ENCODE measurements around the gene CPTP. TPM values are rescaled to one million over a fixed set of nuclear protein-coding genes. Genes with fewer than 3 reads are reported as not detected.

The CPTP gene
- total RNA-seq, 3 donors from 2014 or later (not counting 1 experiment from before 2014, with no cell fraction given) = 8.0 to 14.6 (median 12.3) TPM

- Mint-ChIP-seq H3K27ac (no peak overlapping the region), H3K4me1 (no peaks in the 10 kb centered on the region), H3K9me3 (no peaks in the 10 kb centered on the region), H3K4me3 (no peak overlapping the region), H3K27me3 (ENCODE audit: low read depth in 2 of 2) (no peaks in the 10 kb centered on the region), H3K36me3 (no peaks in the 10 kb centered on the region)
- H3K9me3 ChIP-seq (ENCODE audit: control insufficient read depth, insufficient read depth, low read length) = no peaks in the 10 kb centered on the region
- intact Hi-C loops (cut with micrococcal nuclease) = no loop called here
- no peaks in the 10 kb centered on the region for H3K36me3 ChIP-seq (ENCODE audit: control insufficient read depth, insufficient read depth, low read length)
- no peaks in the 10 kb centered on the region for H3K27me3 ChIP-seq (ENCODE audit: control insufficient read depth, insufficient read depth, low read length)
- peaks cover 10% of the 10 kb centered on the region for H3K4me1 ChIP-seq (ENCODE audit: control insufficient read depth, insufficient read depth, low read length)
- DNase-seq = no peak
- H3K27ac ChIP-seq (ENCODE audit: low read length) = no peak overlapping the region
- no peak overlapping the region for H3K4me3 ChIP-seq (ENCODE audit: low read length)
- ATAC-seq = no peak
- WGBS (ENCODE audit: insufficient coverage) = 95% methylated on average over 13 of the region's 13 CpGs
- TF ChIP-seq CTCF (IDR thresholded peaks at IDR 0.05) = no peak
These were observed 46.0 kb upstream of the CPTP start for GRCh38 chr1:1278620-1279019.

- H3K4me3 ChIP-seq (ENCODE audit: low read length) = no peak overlapping the region
- no peaks in the 10 kb centered on the region for H3K36me3 ChIP-seq (ENCODE audit: control insufficient read depth, insufficient read depth, low read length)
- intact Hi-C loops (cut with micrococcal nuclease) = no loop called here
- WGBS (ENCODE audit: insufficient coverage) = 91% methylated on average over 16 of the region's 17 CpGs
- Mint-ChIP-seq H3K36me3 (no peaks in the 10 kb centered on the region), H3K9me3 (no peaks in the 10 kb centered on the region), H3K27me3 (ENCODE audit: low read depth in 2 of 2) (no peaks in the 10 kb centered on the region), H3K4me1 (no peaks in the 10 kb centered on the region), H3K27ac (no peak overlapping the region), H3K4me3 (no peak overlapping the region)
- no peak for ATAC-seq
- H3K27me3 ChIP-seq (ENCODE audit: control insufficient read depth, insufficient read depth, low read length) = no peaks in the 10 kb centered on the region
- no peak overlapping the region for H3K27ac ChIP-seq (ENCODE audit: low read length)
- H3K9me3 ChIP-seq (ENCODE audit: control insufficient read depth, insufficient read depth, low read length) = no peaks in the 10 kb centered on the region
- TF ChIP-seq CTCF (IDR thresholded peaks at IDR 0.05) = no peak
- peaks cover 12% of the 10 kb centered on the region for H3K4me1 ChIP-seq (ENCODE audit: control insufficient read depth, insufficient read depth, low read length)
- DNase-seq = no peak
These were observed 45.6 kb upstream of the CPTP start for GRCh38 chr1:1279028-1279427.

GRCh38 chr1:1280782-1281481 lies 43.7 kb upstream of the CPTP start:
- no peak overlapping the region for H3K4me3 ChIP-seq (ENCODE audit: low read length)
- no peaks in the 10 kb centered on the region for H3K27me3 ChIP-seq (ENCODE audit: control insufficient read depth, insufficient read depth, low read length)
- intact Hi-C loops (cut with micrococcal nuclease) = no loop called here
- TF ChIP-seq CTCF (IDR thresholded peaks at IDR 0.05) = no peak
- peaks cover 3% of the 10 kb centered on the region for H3K4me1 ChIP-seq (ENCODE audit: control insufficient read depth, insufficient read depth, low read length)
- 88% methylated on average over 21 of the region's 21 CpGs for WGBS (ENCODE audit: insufficient coverage)
- H3K27ac ChIP-seq (ENCODE audit: low read length) = no peak overlapping the region
- H3K27me3 Mint-ChIP-seq (ENCODE audit: low read depth in 2 of 2) = no peaks in the 10 kb centered on the region
- no peaks in the 10 kb centered on the region for H3K36me3 ChIP-seq (ENCODE audit: control insufficient read depth, insufficient read depth, low read length)
- H3K4me3 Mint-ChIP-seq = no peak overlapping the region
- H3K4me1 Mint-ChIP-seq = no peaks in the 10 kb centered on the region
- H3K9me3 Mint-ChIP-seq = no peaks in the 10 kb centered on the region
- no peaks in the 10 kb centered on the region for H3K9me3 ChIP-seq (ENCODE audit: control insufficient read depth, insufficient read depth, low read length)
- H3K36me3 Mint-ChIP-seq = no peaks in the 10 kb centered on the region
- DNase-seq (no peak), ATAC-seq (no peak)
- no peak overlapping the region for H3K27ac Mint-ChIP-seq
